Trophoblast cell (in vitro differentiated cells and primary cell): ENCODE results near the gene EXD3.

Source experiments
- DNase-seq, 2 donors: peaks; one replicate each; pipeline ENCODE4 v3.0.0-alpha.2; 2016
- H2AFZ ChIP-seq: 2 replicates; pipeline ENCODE4 v1.6.1; 2013; ENCODE audit warnings: low read length, moderate library complexity, mild to moderate bottlenecking; ENCODE audit not compliant: insufficient read depth, poor library complexity
- H2AK5ac ChIP-seq: 2 replicates; pipeline ENCODE4 v1.6.1; 2013; ENCODE audit warnings: mild to moderate bottlenecking, low read length
- H2BK120ac ChIP-seq: 2 replicates; pipeline ENCODE4 v1.6.1; 2013; ENCODE audit warnings: low read length, mild to moderate bottlenecking, moderate library complexity; ENCODE audit not compliant: insufficient read depth, poor library complexity
- H2BK12ac ChIP-seq: 2 replicates; pipeline ENCODE4 v1.6.1; 2013; ENCODE audit warnings: mild to moderate bottlenecking, low read length, moderate library complexity
- H2BK5ac ChIP-seq: 2 replicates; pipeline ENCODE4 v1.6.1; 2013; ENCODE audit warnings: low read length, low read depth, moderate library complexity, mild to moderate bottlenecking; ENCODE audit not compliant: poor library complexity
- H3K14ac ChIP-seq: 2 replicates; pipeline ENCODE4 v1.6.1; 2013; ENCODE audit warnings: mild to moderate bottlenecking, low read length
- H3K18ac ChIP-seq: 2 replicates; pipeline ENCODE4 v1.6.1; 2013; ENCODE audit warnings: mild to moderate bottlenecking, low read length
- H3K23ac ChIP-seq: 2 replicates; pipeline ENCODE4 v1.6.1; 2013; ENCODE audit warnings: low read length
- H3K27ac ChIP-seq: 2 replicates; pipeline ENCODE4 v1.5.1; 2013; ENCODE audit warnings: low read depth, mild to moderate bottlenecking, inconsistent platforms, low read length, moderate library complexity
- H3K27me3 ChIP-seq: 2 replicates; pipeline ENCODE4 v1.6.1; 2013; ENCODE audit warnings: inconsistent platforms, mild to moderate bottlenecking, low read length, moderate library complexity; ENCODE audit not compliant: insufficient read depth
- H3K36me3 ChIP-seq, 2 experiments: 1 replicate in 1 of 2; 2 replicates in 1 of 2; pipeline ENCODE4 v1.6.1; 2013; ENCODE audit warnings: low read length in 2 of 2, mild to moderate bottlenecking in 2 of 2, moderate library complexity in 1 of 2; ENCODE audit not compliant: insufficient read depth in 2 of 2, control insufficient read depth in 1 of 2
- H3K4ac ChIP-seq: 2 replicates; pipeline ENCODE4 v1.6.1; 2013; ENCODE audit warnings: low read depth, mild to moderate bottlenecking, low read length, moderate library complexity
- H3K4me1 ChIP-seq, 2 experiments: 1 replicate in 1 of 2; 2 replicates in 1 of 2; pipeline ENCODE4 v1.6.1; 2013; ENCODE audit warnings: low read length in 2 of 2, mild to moderate bottlenecking in 2 of 2, moderate library complexity in 1 of 2; ENCODE audit not compliant: insufficient read depth in 2 of 2, control insufficient read depth in 1 of 2
- H3K4me2 ChIP-seq: 2 replicates; pipeline ENCODE4 v1.6.1; 2013; ENCODE audit warnings: inconsistent platforms, mild to moderate bottlenecking, low read length, moderate library complexity
- H3K4me3 ChIP-seq: 2 replicates; pipeline ENCODE4 v1.5.1; 2013; ENCODE audit warnings: mild to moderate bottlenecking, low read depth, low read length, inconsistent platforms
- H3K79me1 ChIP-seq: one replicate; pipeline ENCODE4 v1.6.1; 2013; ENCODE audit warnings: low read length
- H3K79me2 ChIP-seq: 2 replicates; pipeline ENCODE4 v1.6.1; 2013; ENCODE audit warnings: low read length, mild to moderate bottlenecking; ENCODE audit not compliant: control insufficient read depth, insufficient read depth, poor library complexity
- H3K9ac ChIP-seq: 2 replicates; pipeline ENCODE4 v1.6.1; 2013; ENCODE audit warnings: mild to moderate bottlenecking, low read length
- H3K9me3 ChIP-seq: 2 replicates; pipeline ENCODE4 v1.6.1; 2013; ENCODE audit warnings: low read depth, mild to moderate bottlenecking, control low read depth, inconsistent platforms, low read length; ENCODE audit not compliant: insufficient read depth
- H4K12ac ChIP-seq: 2 replicates; pipeline ENCODE4 v1.6.1; 2013; ENCODE audit warnings: low read depth, mild to moderate bottlenecking, low read length, moderate library complexity
- H4K8ac ChIP-seq: 2 replicates; pipeline ENCODE4 v1.6.1; 2013; ENCODE audit warnings: low read depth, mild to moderate bottlenecking, low read length, moderate library complexity
- H4K91ac ChIP-seq: one replicate; pipeline ENCODE4 v1.6.1; 2013; ENCODE audit warnings: low read depth, mild to moderate bottlenecking, low read length, moderate library complexity
- WGBS: extraction: QIAGEN DNeasy Blood & Tissue Kit; methylation state at CpG from one replicate; pipeline ENCODE4 v1.1.7; 2013; ENCODE audit warnings: missing lambda C conversion rate; ENCODE audit not compliant: insufficient read length, insufficient coverage; ENCODE audit errors: extremely low coverage; 5-methylcytosine and 5-hydroxymethylcytosine counted together

Gene EXD3

DNA sequence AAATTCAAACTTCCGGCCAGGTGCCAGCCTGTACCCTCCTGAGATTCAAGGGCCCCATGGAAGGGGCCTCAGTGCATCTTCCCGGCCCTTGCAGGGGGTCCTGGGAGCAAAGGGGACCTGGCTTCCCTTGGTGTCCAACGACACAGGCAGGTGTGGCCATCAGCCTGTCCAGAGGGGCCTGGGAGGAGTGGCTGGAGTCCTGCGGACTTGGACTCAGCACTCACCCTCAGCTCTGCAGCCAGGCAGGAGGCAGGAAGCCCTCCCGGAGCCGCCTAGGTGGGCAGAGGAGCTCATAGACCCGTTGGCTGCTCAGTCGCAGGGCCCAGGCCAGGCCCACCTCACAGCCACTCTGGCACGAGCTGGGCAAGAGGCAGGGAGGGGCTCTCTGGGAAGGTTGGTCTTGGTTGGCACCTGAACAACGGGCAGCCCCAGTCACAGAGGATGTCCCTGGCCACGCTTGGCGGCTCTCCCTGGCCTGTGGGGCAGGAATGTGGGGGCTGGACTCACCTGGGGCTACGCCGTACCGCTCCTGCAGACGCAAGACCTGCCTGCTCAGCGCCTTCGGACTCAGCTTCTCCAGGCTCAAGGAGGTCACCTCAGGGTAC is 67.1 kb downstream of the EXD3 start:
- H3K4me1 ChIP-seq, result no peaks in the 10 kb centered on the region
- H3K4me2 ChIP-seq, result no peak overlapping the region
- DNase-seq, result no peak
- peaks cover 2% of the 10 kb centered on the region for H3K27me3 ChIP-seq
- H3K18ac ChIP-seq, result no peak overlapping the region
- no peak overlapping the region for H3K14ac ChIP-seq
- H2AK5ac ChIP-seq, result no peak overlapping the region
- H3K79me1 ChIP-seq, result no peaks in the 10 kb centered on the region
- no peak overlapping the region for H2BK120ac ChIP-seq
- H2BK12ac ChIP-seq, result no peak overlapping the region
- no peaks in the 10 kb centered on the region for H3K79me2 ChIP-seq
- no peak overlapping the region for H3K23ac ChIP-seq
- no peak overlapping the region for H4K8ac ChIP-seq
- no peak overlapping the region for H3K4ac ChIP-seq
- H3K27ac ChIP-seq, result no peak overlapping the region
- H3K36me3 ChIP-seq, result peaks cover 0 to 2% of the 10 kb centered on the region in 2 experiments
- H2BK5ac ChIP-seq, result no peak overlapping the region
- H2AFZ ChIP-seq, result no peak overlapping the region
- H4K91ac ChIP-seq, result no peak overlapping the region
- no peak overlapping the region for H3K9ac ChIP-seq
- WGBS, result no CpG with 5 or more reads among the region's 18 CpGs
- H3K4me3 ChIP-seq, result no peak overlapping the region
- H3K9me3 ChIP-seq, result peaks cover 64% of the 10 kb centered on the region
- no peak overlapping the region for H4K12ac ChIP-seq

DNA sequence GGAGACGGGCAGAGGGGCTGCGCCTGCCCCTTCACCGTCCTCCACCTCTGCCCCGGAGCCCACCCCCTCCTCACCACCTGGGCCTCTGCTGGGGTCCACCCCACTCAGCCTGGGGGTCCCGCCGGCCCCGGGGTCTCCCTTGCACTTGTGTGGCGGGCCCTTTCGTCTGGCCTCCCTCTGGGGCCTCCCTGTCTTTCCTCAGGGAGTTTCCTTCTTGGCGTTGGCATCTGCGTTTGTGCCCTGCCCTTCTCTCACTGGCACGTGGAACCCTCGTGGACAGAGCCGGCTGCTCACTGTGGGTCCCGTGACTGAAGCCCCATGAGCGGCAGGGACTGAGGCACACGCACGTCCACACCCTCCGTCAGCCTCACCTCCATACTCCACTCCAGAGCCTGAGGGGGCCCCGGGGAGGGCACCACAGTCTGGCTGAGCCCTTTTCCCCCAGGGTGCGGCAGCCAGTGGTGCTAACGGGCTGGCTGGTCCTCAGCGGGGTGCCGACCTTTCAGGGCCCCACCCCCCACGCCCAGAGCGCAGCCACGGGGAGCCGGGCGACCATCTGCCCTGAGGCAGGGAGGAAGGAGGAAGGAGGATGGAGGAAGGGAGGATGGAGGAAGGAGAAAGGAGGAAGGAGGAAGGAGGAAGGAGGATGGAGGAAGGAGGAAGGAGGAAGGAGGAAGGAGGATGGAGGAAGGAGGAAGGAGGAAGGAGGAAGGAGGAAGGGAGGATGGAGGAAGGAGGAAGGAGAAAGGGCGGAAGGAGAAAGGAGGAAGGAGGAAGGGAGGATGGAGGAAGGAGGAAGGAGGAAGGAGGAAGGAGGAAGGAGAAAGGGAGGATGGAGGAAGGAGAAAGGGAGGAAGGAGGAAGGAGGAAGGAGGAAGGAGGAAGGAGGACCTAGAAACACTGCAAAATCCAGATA is 67.9 kb downstream of the EXD3 start:
- Histone ChIP-seq H3K23ac (no peak overlapping the region), H3K36me3 (peaks cover 0 to 2% of the 10 kb centered on the region in 2 experiments), H3K9me3 (peaks cover 67% of the 10 kb centered on the region), H3K27ac (no peak overlapping the region), H2BK120ac (no peak overlapping the region), H4K8ac (no peak overlapping the region), H3K4ac (no peak overlapping the region), H4K12ac (no peak overlapping the region), H4K91ac (no peak overlapping the region), H2AFZ (no peak overlapping the region), H3K4me2 (no peak overlapping the region), H3K4me3 (no peak overlapping the region), H3K79me1 (no peaks in the 10 kb centered on the region), H3K18ac (no peak overlapping the region), H3K27me3 (peaks cover 2% of the 10 kb centered on the region), H2BK12ac (no peak overlapping the region), H2AK5ac (no peak overlapping the region), H3K9ac (no peak overlapping the region), H3K79me2 (no peaks in the 10 kb centered on the region), H3K14ac (no peak overlapping the region), H3K4me1 (no peaks in the 10 kb centered on the region), H2BK5ac (no peak overlapping the region)
- WGBS, result 86% methylated on average over 1 of the region's 30 CpGs
- no peak for DNase-seq

DNA sequence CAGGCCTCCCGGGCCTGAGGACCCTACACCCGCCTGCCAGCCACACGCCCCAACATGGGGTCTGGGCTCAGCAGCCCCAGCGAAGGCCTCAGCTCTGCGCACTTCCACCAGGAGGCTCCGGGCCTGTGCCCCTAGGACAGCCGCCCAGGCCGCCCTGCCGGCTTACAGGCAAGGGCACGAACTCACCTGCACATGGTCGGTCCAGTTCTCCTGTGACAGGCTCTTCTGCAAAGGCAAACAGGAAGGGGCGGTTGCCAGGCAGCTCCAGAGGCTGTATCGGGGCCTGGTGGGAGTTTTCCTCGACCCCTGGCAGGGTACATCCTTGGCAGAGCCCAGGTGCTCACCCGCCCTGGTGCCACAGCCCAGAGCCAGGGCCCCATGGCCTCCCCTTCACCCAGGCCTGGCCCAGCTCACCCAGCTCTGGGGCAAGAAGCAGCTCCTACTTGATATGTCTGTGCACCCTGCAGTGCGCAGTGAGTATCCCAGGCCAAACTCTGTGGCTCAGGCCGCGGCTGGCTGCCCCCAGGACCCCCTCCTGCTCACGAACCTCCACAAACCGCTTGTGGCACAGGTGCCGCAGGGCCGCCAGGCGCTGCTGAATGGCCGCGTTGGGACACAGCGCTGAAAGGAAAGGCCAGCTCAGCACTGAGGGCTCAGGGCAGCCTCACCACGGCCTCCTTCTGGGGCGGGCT is 68.7 kb downstream of the EXD3 start:
- Histone ChIP-seq H3K23ac (no peak overlapping the region), H3K79me1 (no peaks in the 10 kb centered on the region), H2AK5ac (no peak overlapping the region), H3K4ac (no peak overlapping the region), H3K27me3 (peaks cover 2% of the 10 kb centered on the region), H4K91ac (no peak overlapping the region), H3K79me2 (no peaks in the 10 kb centered on the region), H4K12ac (no peak overlapping the region), H3K14ac (no peak overlapping the region), H3K27ac (no peak overlapping the region), H3K9ac (no peak overlapping the region), H3K18ac (no peak overlapping the region), H3K36me3 (peaks cover 0 to 2% of the 10 kb centered on the region in 2 experiments), H2BK5ac (no peak overlapping the region), H2AFZ (no peak overlapping the region), H2BK12ac (no peak overlapping the region), H3K9me3 (peaks cover 68% of the 10 kb centered on the region), H3K4me1 (no peaks in the 10 kb centered on the region), H3K4me3 (no peak overlapping the region), H3K4me2 (no peak overlapping the region), H4K8ac (no peak overlapping the region), H2BK120ac (no peak overlapping the region)
- WGBS, result no CpG with 5 or more reads among the region's 28 CpGs
- DNase-seq, result no peak

DNA sequence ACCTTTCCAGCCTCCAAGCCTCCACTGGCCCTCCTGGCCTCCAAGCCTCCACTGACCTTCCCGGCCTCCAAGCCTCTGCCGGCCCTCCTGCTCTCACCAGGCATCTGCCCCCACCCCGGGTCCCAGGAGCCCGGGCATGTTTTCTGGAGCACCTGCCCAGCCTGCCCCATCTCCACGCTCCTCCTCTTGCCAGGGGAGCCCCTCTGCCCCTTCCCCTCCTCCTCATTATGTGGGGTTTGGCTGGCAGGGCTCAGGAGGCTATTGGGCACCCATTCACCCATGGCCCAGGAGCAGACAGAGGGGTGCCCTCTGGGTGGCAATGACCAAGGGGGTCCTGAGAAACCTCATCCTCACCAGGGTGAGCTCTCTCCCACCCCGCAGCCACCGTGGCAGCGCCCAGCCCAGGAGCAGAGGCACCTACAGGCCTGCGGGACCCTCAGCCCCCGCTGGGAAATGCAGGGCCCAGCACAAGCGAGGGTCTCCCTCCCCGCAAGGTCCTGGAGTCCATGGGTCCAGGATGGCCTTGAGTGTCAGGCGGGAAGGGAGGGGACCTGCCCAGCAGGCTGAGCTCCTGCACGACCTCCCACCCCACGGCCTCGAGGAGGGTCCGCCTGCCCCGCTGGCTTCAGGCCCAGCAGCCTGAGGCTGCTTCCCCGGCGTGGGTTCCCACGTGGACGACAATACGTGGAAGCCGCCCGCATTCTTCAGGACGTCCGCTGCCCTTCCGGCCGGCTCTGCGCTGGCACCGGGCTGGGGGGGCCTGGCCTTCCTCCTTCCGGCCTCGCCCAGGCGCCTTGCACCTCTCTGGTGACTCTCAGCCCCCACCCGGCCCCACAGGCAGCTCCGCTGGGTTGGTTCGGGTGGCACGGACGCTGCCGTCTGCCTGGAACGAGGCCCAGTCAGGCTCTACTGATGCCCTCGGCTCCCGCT is 69.5 kb downstream of the EXD3 start:
- H3K4ac ChIP-seq, result no peak overlapping the region
- no peak overlapping the region for H3K4me2 ChIP-seq
- no peaks in the 10 kb centered on the region for H3K4me1 ChIP-seq
- no peaks in the 10 kb centered on the region for H3K79me2 ChIP-seq
- H3K23ac ChIP-seq, result no peak overlapping the region
- no peak for DNase-seq
- no peak overlapping the region for H2BK5ac ChIP-seq
- no peak overlapping the region for H4K8ac ChIP-seq
- no peaks in the 10 kb centered on the region for H3K79me1 ChIP-seq
- no peak overlapping the region for H3K4me3 ChIP-seq
- H2AFZ ChIP-seq, result no peak overlapping the region
- H3K9me3 ChIP-seq, result peaks cover 73% of the 10 kb centered on the region
- no peak overlapping the region for H3K14ac ChIP-seq
- H2BK120ac ChIP-seq, result no peak overlapping the region
- peaks cover 0 to 2% of the 10 kb centered on the region in 2 experiments for H3K36me3 ChIP-seq
- no peak overlapping the region for H3K9ac ChIP-seq
- peaks cover 2% of the 10 kb centered on the region for H3K27me3 ChIP-seq
- no peak overlapping the region for H2BK12ac ChIP-seq
- no peak overlapping the region for H3K18ac ChIP-seq
- H2AK5ac ChIP-seq, result no peak overlapping the region
- no peak overlapping the region for H3K27ac ChIP-seq
- H4K91ac ChIP-seq, result no peak overlapping the region
- WGBS, result no CpG with 5 or more reads among the region's 43 CpGs
- no peak overlapping the region for H4K12ac ChIP-seq
